Measurements from ENCODE around the gene CBY2. TPM values are rescaled to one million over a fixed set of nuclear protein-coding genes. Genes with fewer than 3 reads are reported as not detected.

Gene CBY2
- total and polyA plus RNA-seq, 10 of the 15 experiments (the other 5 are each of a cell fraction or from before 2014, with no cell fraction given) = 0.08 to 0.64 (median 0.23) TPM; not detected in 6

DNA sequence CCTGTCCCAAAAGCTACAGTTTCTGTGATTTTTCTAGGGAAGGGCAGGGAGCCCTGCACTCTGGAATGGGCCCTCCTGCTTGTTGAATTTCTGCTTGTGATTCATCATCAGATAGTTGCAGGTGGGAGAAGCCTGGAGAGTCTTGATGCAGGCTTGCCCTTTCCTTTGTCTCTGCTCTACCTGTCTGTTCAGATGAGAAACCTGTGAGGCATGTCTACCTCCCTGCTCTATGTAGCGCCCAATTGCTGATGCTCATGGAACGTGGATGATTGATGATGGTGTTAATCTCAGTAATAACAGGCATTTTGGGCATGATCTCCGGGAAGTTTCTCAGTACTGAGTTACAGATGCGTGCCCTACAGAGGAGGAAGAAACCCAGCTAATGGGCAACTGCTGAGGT, 10.9 kb upstream of the CBY2 start:
- H3K27me3 ChIP-seq (replicated peaks in 1 of 2; ENCODE audit: control insufficient read depth in 2 of 2, insufficient read depth in 2 of 2, low read length in 1 of 2) = no peaks in the 10 kb centered on the region
- no peak overlapping the region for H3K9ac ChIP-seq (ENCODE audit: control insufficient read depth, insufficient read depth, low read length)
- H3K4me3 ChIP-seq = no peak overlapping the region
- SMC1A ChIA-PET (ENCODE audit: uncharacterized antibody, unreplicated experiment) = interaction anchor here (0.5 to 5.4 kb wide), 6 partner anchors 10 to 66 kb away, joined by 3 to 44 read pairs (median 4); partner anchors contain the start of gene CBY2
- H3K36me3 ChIP-seq (ENCODE audit: control insufficient read depth in 2 of 2, insufficient read depth in 2 of 2, low read length in 1 of 2) = no peaks in the 10 kb centered on the region
- ATAC-seq (no peak), FAIRE-seq (no peak), DNase-seq (ENCODE audit: low read depth, low spot score) (no peak)
- peaks cover 10% of the 10 kb centered on the region; the same call in 1 of the 2 replicates for H3K4me1 ChIP-seq (ENCODE audit: control insufficient read depth, insufficient read depth, low read length)
- TF ChIP-seq NBN (IDR thresholded peaks at IDR 0.05) (no peak), IRF4 (IDR thresholded peaks at IDR 0.05; ENCODE audit: low read depth, low read length) (no peak), LARP7 (IDR thresholded peaks at IDR 0.05) (no peak), TBL1XR1 (IDR thresholded peaks at IDR 0.05; ENCODE audit: low read depth, low read length) (no peak), ZZZ3 (IDR thresholded peaks at IDR 0.05; ENCODE audit: control insufficient read depth, insufficient read length, low read depth) (no peak), SPI1 (IDR thresholded peaks at IDR 0.05; ENCODE audit: borderline replicate concordance, insufficient read depth, low read depth, low read length) (no peak), BCL11A (IDR thresholded peaks at IDR 0.05; ENCODE audit: low read depth, low read length) (no peak), YBX1 (IDR thresholded peaks at IDR 0.05) (no peak)
- H4K20me1 ChIP-seq (ENCODE audit: control insufficient read depth, insufficient read depth) = no peaks in the 10 kb centered on the region
- RAD21 ChIA-PET (ENCODE audit: unreplicated experiment) = no interaction called here
- no peak overlapping the region for H2AFZ ChIP-seq (ENCODE audit: control insufficient read depth, low read depth, low read length)
- no TSS peak for BruUV-seq (replicated peaks)
- H3K79me2 ChIP-seq (ENCODE audit: control insufficient read depth, insufficient read depth, low read length) = peaks cover 35% of the 10 kb centered on the region
- POLR2A ChIA-PET = interaction anchor here (1.7 to 1.8 kb wide), 2 partner anchors 10 to 15 kb away, joined by 6 to 7 read pairs; no protein-coding TSS in a partner anchor
- H3K27ac ChIP-seq (ENCODE audit: control insufficient read depth, insufficient read depth) = no peak overlapping the region
- no peaks in the 10 kb centered on the region for H3K9me3 ChIP-seq (replicated peaks; ENCODE audit: control insufficient read depth, insufficient read depth, low read length)
- WGBS (ENCODE audit: insufficient coverage, insufficient replicate concordance, low lambda C conversion rate, missing lambda C conversion rate) = 95% methylated on average over 4 of the region's 4 CpGs
- no peak overlapping the region for H3K4me2 ChIP-seq (ENCODE audit: control insufficient read depth, insufficient read depth)
- in situ Hi-C loops (cut with MboI) = no loop called here
- CTCF ChIA-PET = interaction anchor here (1.2 to 4.1 kb wide), 5 partner anchors 8 to 68 kb away, joined by 4 to 29 read pairs (median 8); partner anchors contain the start of gene CBY2
- intact Hi-C loops (cut with micrococcal nuclease; ENCODE audit: unreplicated experiment) = no loop called here

DNA sequence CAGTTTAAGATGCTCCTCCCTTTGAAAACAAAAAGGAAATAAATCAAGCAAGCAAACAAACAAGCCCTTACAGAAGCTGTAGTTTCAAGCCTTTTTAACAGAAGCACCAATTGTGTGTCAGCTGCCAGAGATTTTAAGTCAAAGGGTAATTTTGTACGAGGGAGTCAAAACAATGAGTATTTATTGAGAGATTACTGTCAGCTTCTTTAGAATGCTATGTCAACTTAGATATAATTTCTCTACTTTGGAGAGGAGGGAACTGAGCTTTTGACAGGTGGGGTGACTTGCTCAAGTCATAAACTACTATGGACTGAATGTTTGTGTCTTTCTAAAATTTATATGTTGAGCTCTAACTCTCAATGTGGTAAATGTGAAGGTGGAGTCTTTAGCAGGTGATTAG, 10.5 kb upstream of the CBY2 start:
- Histone ChIP-seq H3K27me3 (replicated peaks in 1 of 2; ENCODE audit: control insufficient read depth in 2 of 2, insufficient read depth in 2 of 2, low read length in 1 of 2) (no peaks in the 10 kb centered on the region), H2AFZ (ENCODE audit: control insufficient read depth, low read depth, low read length) (no peak overlapping the region), H3K36me3 (ENCODE audit: control insufficient read depth in 2 of 2, insufficient read depth in 2 of 2, low read length in 1 of 2) (no peaks in the 10 kb centered on the region), H3K79me2 (ENCODE audit: control insufficient read depth, insufficient read depth, low read length) (peaks cover 39% of the 10 kb centered on the region), H3K9me3 (replicated peaks; ENCODE audit: control insufficient read depth, insufficient read depth, low read length) (no peaks in the 10 kb centered on the region), H3K4me2 (ENCODE audit: control insufficient read depth, insufficient read depth) (no peak overlapping the region), H3K9ac (ENCODE audit: control insufficient read depth, insufficient read depth, low read length) (no peak overlapping the region), H4K20me1 (ENCODE audit: control insufficient read depth, insufficient read depth) (no peaks in the 10 kb centered on the region), H3K4me1 (ENCODE audit: control insufficient read depth, insufficient read depth, low read length) (peaks cover 13% of the 10 kb centered on the region), H3K27ac (ENCODE audit: control insufficient read depth, insufficient read depth) (no peak overlapping the region), H3K4me3 (no peak overlapping the region)
- no peak for FAIRE-seq
- no peak for TF ChIP-seq MEF2B (IDR thresholded peaks at IDR 0.05; ENCODE audit: partially characterized antibody, poor library complexity, severe bottlenecking)
- TF ChIP-seq TCF7 (IDR thresholded peaks at IDR 0.05; ENCODE audit: borderline replicate concordance) = no peak
- no peak for TF ChIP-seq CREB1 (IDR thresholded peaks at IDR 0.05; ENCODE audit: low read depth)
- no peak for TF ChIP-seq CHD2 (IDR thresholded peaks at IDR 0.05; ENCODE audit: borderline replicate concordance, low read depth, low read length)
- TF ChIP-seq SP1 (IDR thresholded peaks at IDR 0.05; ENCODE audit: low read depth, low read length) = no peak
- TF ChIP-seq HDAC6 (IDR thresholded peaks at IDR 0.05; ENCODE audit: unreplicated experiment) = no peak
- no peak for TF ChIP-seq EP300 (IDR thresholded peaks at IDR 0.05; ENCODE audit: borderline replicate concordance in 1 of 2, control insufficient read depth in 1 of 2, low read depth in 2 of 2, low read length in 2 of 2)
- TF ChIP-seq MTA2 (IDR thresholded peaks at IDR 0.05; ENCODE audit: low read depth) = no peak
- TF ChIP-seq, protein P1, sequence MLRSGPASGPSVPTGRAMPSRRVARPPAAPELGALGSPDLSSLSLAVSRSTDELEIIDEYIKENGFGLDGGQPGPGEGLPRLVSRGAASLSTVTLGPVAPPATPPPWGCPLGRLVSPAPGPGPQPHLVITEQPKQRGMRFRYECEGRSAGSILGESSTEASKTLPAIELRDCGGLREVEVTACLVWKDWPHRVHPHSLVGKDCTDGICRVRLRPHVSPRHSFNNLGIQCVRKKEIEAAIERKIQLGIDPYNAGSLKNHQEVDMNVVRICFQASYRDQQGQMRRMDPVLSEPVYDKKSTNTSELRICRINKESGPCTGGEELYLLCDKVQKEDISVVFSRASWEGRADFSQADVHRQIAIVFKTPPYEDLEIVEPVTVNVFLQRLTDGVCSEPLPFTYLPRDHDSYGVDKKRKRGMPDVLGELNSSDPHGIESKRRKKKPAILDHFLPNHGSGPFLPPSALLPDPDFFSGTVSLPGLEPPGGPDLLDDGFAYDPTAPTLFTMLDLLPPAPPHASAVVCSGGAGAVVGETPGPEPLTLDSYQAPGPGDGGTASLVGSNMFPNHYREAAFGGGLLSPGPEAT (IDR thresholded peaks at IDR 0.05; ENCODE audit: low read depth) = no peak
- TF ChIP-seq ZBED1 (IDR thresholded peaks at IDR 0.05; ENCODE audit: borderline replicate concordance) = no peak
- no peak for TF ChIP-seq GABPA (IDR thresholded peaks at IDR 0.05; ENCODE audit: low read depth)
- BruUV-seq (replicated peaks) = no TSS peak
- SMC1A ChIA-PET (ENCODE audit: uncharacterized antibody, unreplicated experiment) = interaction anchor here (0.9 to 5.4 kb wide), 4 partner anchors 10 to 39 kb away, joined by 3 to 44 read pairs (median 8); partner anchors contain the start of gene CBY2
- no peak for DNase-seq (ENCODE audit: low read depth, low spot score)
- intact Hi-C loops (cut with micrococcal nuclease; ENCODE audit: unreplicated experiment) = no loop called here
- RAD21 ChIA-PET (ENCODE audit: unreplicated experiment) = no interaction called here
- ATAC-seq = no peak
- 54% methylated on average over 1 of the region's 1 CpG for WGBS (ENCODE audit: insufficient coverage, insufficient replicate concordance, low lambda C conversion rate, missing lambda C conversion rate)
- CTCF ChIA-PET = interaction anchor here (1.2 to 4.1 kb wide), 6 partner anchors 8 to 68 kb away, joined by 3 to 29 read pairs (median 6); partner anchors contain the start of gene CBY2
- POLR2A ChIA-PET = interaction anchor here (1.7 to 1.8 kb wide), 2 partner anchors 10 to 15 kb away, joined by 6 to 7 read pairs; no protein-coding TSS in a partner anchor
- in situ Hi-C loops (cut with MboI) = no loop called here

Measured in GM12878 (cell line).